ENCODE measurements around the gene GREB1L.

GREB1L gene

DNA sequence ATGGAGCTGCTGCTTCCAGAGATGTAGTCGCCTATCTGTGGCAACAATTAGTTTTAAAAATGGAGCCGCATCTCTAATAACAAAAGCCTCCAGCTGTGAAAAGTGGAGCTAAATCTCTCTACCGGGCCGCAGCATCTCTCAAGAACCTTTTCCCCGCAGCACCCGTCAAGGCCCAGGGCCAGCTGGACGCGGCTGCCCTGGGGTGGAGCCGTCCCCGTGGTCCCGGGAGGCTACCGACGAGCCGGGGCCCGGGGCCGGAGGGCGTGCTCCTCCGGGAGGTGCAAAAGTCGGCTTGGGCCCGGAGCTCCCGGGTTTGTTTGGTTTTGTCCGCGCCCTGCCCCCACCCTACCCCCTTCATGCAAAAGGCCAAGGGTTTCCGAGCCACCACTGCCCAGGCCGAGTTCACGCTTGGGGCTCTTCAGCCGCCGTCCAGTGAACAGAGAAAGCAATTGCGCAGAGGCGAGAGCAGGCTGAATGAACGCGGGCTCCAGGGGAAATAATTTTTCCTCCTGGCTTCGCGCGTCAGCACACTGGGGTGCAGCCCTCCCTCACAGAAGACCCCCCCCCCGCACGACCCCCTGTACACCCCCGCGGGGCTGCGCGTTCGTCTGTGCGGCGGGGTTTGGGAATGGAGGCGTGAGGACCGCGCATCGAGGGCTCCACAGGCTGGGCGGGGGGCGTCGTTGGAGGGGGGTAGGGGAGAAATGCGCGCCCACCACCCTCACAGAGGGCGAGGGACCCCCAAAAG, 557 bp upstream of the GREB1L start:
- peak overlapping the region in 4 of 7 experiments; percentile 41 to 60 (median 46) for H3K4me3 ChIP-seq (ENCODE audit: control insufficient read depth in 1 of 7, extremely low read depth in 1 of 7, insufficient read depth in 4 of 7, low read depth in 2 of 7, low read length in 6 of 7)
- no peaks in the 10 kb centered on the region for H3K36me3 ChIP-seq (ENCODE audit: control insufficient read depth in 4 of 4, insufficient read depth in 4 of 4, low read length in 3 of 4)
- no peaks in the 10 kb centered on the region for H3K9me3 ChIP-seq (ENCODE audit: control extremely low read depth in 1 of 5, control insufficient read depth in 4 of 5, insufficient read depth in 2 of 5, low read depth in 1 of 5, low read length in 4 of 5)
- peaks cover 16 to 71% (median 33%) of the 10 kb centered on the region in 5 experiments for H3K27me3 ChIP-seq (replicated peaks in 2 of 5; ENCODE audit: control insufficient read depth in 4 of 5, insufficient read depth in 5 of 5, low read length in 4 of 5)
- ChIA-PET POLR2A (no interaction called here), CTCF (no interaction called here)
- 3% methylated on average over 37 of the region's 54 CpGs for WGBS (ENCODE audit: insufficient coverage)
- H3K4me1 ChIP-seq (ENCODE audit: control extremely low read depth in 1 of 4, control insufficient read depth in 4 of 4, insufficient read depth in 4 of 4, low read length in 3 of 4), result peaks cover 0 to 18% (median 15%) of the 10 kb centered on the region in 4 experiments
- DNase-seq, result peak in 1 of 3 donors; percentile 10
- H3K27ac ChIP-seq (ENCODE audit: insufficient read depth in 1 of 2, low read depth in 1 of 2, low read length in 2 of 2, poor library complexity in 1 of 2, severe bottlenecking in 2 of 2), result no peak overlapping the region

DNA sequence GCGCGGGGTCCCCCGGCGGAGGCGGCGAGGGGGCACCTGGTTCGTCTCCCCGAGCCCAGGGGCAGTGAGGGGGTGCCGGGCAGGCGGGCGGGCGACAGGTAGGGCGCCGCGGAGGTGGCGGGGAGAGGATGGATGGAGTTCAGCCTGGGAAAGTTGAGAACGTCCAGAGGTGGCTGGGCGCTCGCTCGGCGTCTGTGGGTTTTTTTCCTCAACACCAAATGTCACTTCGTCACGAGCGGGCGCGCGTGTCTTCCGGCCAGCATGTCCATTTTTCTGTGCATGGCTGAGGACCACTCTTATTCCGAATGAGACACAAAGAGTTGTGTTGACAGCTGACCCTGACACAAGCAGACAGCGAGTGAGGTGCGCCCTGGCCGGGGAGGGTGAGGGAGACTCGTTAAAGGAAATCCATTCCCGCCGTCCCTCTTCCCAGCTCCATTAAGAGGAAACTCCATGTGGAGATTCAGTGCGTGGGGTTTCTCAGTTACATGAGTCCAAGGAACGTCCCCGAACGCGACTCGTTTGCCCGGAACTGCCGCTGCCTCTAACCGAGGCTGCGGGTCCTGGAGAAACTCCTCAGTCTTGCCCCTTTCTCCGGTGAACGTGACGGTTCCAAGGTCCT, 859 bp downstream of the GREB1L start:
- peak overlapping the region in 6 of 7 experiments; percentile 28 to 67 (median 56) for H3K4me3 ChIP-seq (ENCODE audit: control insufficient read depth in 1 of 7, extremely low read depth in 1 of 7, insufficient read depth in 4 of 7, low read depth in 2 of 7, low read length in 6 of 7)
- peaks cover 0 to 18% (median 15%) of the 10 kb centered on the region in 4 experiments for H3K4me1 ChIP-seq (ENCODE audit: control extremely low read depth in 1 of 4, control insufficient read depth in 4 of 4, insufficient read depth in 4 of 4, low read length in 3 of 4)
- WGBS (ENCODE audit: insufficient coverage), result 1% methylated on average over 48 of the region's 48 CpGs
- peak in 2 of 3 donors; percentile 10 to 17 for DNase-seq
- POLR2A ChIA-PET, result interaction anchor here (0.6 kb wide), 1 partner anchor 269 kb away, joined by 3 read pairs; no protein-coding TSS in a partner anchor
- CTCF ChIA-PET, result no interaction called here
- peaks cover 20 to 76% (median 37%) of the 10 kb centered on the region in 5 experiments for H3K27me3 ChIP-seq (replicated peaks in 2 of 5; ENCODE audit: control insufficient read depth in 4 of 5, insufficient read depth in 5 of 5, low read length in 4 of 5)
- H3K36me3 ChIP-seq (ENCODE audit: control insufficient read depth in 4 of 4, insufficient read depth in 4 of 4, low read length in 3 of 4), result no peaks in the 10 kb centered on the region
- no peaks in the 10 kb centered on the region for H3K9me3 ChIP-seq (ENCODE audit: control extremely low read depth in 1 of 5, control insufficient read depth in 4 of 5, insufficient read depth in 2 of 5, low read depth in 1 of 5, low read length in 4 of 5)
- no peak overlapping the region for H3K27ac ChIP-seq (ENCODE audit: insufficient read depth in 1 of 2, low read depth in 1 of 2, low read length in 2 of 2, poor library complexity in 1 of 2, severe bottlenecking in 2 of 2)

DNA sequence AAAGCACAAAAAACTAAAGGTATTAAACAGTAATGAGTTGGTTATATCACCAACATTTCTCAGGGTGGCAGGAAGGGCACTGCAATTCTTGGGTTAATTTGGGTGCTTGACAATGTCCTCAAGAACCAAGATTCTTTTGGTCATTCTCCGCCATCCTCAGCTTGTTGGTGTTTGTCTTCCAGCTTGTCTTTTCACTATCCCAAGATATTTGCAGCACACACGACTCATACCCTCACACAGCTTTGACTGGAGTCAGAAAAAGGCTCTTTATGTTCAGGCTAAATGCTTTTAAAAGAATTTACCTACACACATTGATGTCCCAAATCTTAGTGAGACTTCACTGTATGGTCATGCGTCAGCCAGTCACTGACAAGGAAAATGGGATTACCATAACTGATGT, 12.5 kb downstream of the GREB1L start:
- no peaks in the 10 kb centered on the region for H3K9me3 ChIP-seq (ENCODE audit: control extremely low read depth in 1 of 5, control insufficient read depth in 4 of 5, insufficient read depth in 2 of 5, low read depth in 1 of 5, low read length in 4 of 5)
- ChIA-PET CTCF (interaction anchor here (1.5 kb wide), 1 partner anchor 8 kb away, joined by 3 read pairs; no protein-coding TSS in a partner anchor), POLR2A (no interaction called here)
- H3K27ac ChIP-seq (ENCODE audit: insufficient read depth in 1 of 2, low read depth in 1 of 2, low read length in 2 of 2, poor library complexity in 1 of 2, severe bottlenecking in 2 of 2), result no peak overlapping the region
- H3K4me3 ChIP-seq (ENCODE audit: control insufficient read depth in 1 of 7, extremely low read depth in 1 of 7, insufficient read depth in 4 of 7, low read depth in 2 of 7, low read length in 6 of 7), result no peak overlapping the region
- no peaks in the 10 kb centered on the region for H3K36me3 ChIP-seq (ENCODE audit: control insufficient read depth in 4 of 4, insufficient read depth in 4 of 4, low read length in 3 of 4)
- no peak for DNase-seq
- H3K4me1 ChIP-seq (ENCODE audit: control extremely low read depth in 1 of 4, control insufficient read depth in 4 of 4, insufficient read depth in 4 of 4, low read length in 3 of 4), result no peaks in the 10 kb centered on the region
- H3K27me3 ChIP-seq (replicated peaks in 2 of 5; ENCODE audit: control insufficient read depth in 4 of 5, insufficient read depth in 5 of 5, low read length in 4 of 5), result peaks cover 0 to 16% (median 2%) of the 10 kb centered on the region in 5 experiments
- 96% methylated on average over 3 of the region's 3 CpGs for WGBS (ENCODE audit: insufficient coverage)

DNA sequence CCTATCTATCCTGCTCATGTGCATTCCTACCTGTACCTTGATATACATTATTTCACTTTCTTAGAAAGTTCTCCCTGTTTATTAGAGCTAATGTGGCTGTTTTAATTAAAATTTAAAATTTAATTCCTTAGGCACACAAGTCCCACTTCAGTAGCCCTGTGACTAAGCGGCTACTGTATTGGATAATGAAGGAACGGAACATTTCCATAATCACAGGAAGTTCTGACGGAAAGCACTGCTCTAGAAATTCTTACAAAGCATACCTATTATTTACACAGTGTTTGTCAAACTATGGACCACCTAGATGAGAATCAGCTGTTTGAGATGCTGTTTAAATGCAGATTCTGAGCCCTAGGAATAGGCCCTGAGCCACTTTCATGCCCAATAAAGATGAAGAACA, 13.2 kb downstream of the GREB1L start:
- H3K4me1 ChIP-seq (ENCODE audit: control extremely low read depth in 1 of 4, control insufficient read depth in 4 of 4, insufficient read depth in 4 of 4, low read length in 3 of 4), result no peaks in the 10 kb centered on the region
- ChIA-PET CTCF (interaction anchor here (1.5 kb wide), 1 partner anchor 9 kb away, joined by 3 read pairs; no protein-coding TSS in a partner anchor), POLR2A (no interaction called here)
- DNase-seq, result no peak
- H3K27ac ChIP-seq (ENCODE audit: insufficient read depth in 1 of 2, low read depth in 1 of 2, low read length in 2 of 2, poor library complexity in 1 of 2, severe bottlenecking in 2 of 2), result no peak overlapping the region
- no CpG with 5 or more reads among the region's 3 CpGs for WGBS (ENCODE audit: insufficient coverage)
- no peak overlapping the region for H3K4me3 ChIP-seq (ENCODE audit: control insufficient read depth in 1 of 7, extremely low read depth in 1 of 7, insufficient read depth in 4 of 7, low read depth in 2 of 7, low read length in 6 of 7)
- no peaks in the 10 kb centered on the region for H3K9me3 ChIP-seq (ENCODE audit: control extremely low read depth in 1 of 5, control insufficient read depth in 4 of 5, insufficient read depth in 2 of 5, low read depth in 1 of 5, low read length in 4 of 5)
- H3K27me3 ChIP-seq (replicated peaks in 2 of 5; ENCODE audit: control insufficient read depth in 4 of 5, insufficient read depth in 5 of 5, low read length in 4 of 5), result peaks cover 0 to 16% (median 2%) of the 10 kb centered on the region in 5 experiments
- no peaks in the 10 kb centered on the region for H3K36me3 ChIP-seq (ENCODE audit: control insufficient read depth in 4 of 4, insufficient read depth in 4 of 4, low read length in 3 of 4)

DNA sequence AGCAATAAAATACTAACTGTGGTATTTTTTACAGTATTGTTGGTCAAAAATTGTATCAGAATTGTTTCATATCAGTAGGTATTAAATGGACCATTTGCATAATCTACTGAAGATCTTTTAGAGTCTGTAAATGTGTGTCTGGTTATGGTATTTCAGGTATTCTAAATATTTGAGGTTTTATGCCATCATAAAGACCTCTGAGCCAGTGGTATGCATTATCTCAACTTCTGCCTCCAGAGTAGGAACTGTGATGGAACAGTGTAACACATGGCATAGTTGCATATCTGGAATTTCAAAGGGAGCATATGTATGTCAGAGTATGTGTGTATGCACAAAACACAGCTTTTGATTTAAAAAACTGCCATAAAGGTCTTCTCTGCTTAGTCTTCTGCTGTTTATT, 15.4 kb downstream of the GREB1L start:
- Histone ChIP-seq H3K27me3 (replicated peaks in 2 of 5; ENCODE audit: control insufficient read depth in 4 of 5, insufficient read depth in 5 of 5, low read length in 4 of 5) (peaks cover 0 to 18% (median 5%) of the 10 kb centered on the region in 5 experiments), H3K36me3 (ENCODE audit: control insufficient read depth in 4 of 4, insufficient read depth in 4 of 4, low read length in 3 of 4) (no peaks in the 10 kb centered on the region), H3K27ac (ENCODE audit: insufficient read depth in 1 of 2, low read depth in 1 of 2, low read length in 2 of 2, poor library complexity in 1 of 2, severe bottlenecking in 2 of 2) (no peak overlapping the region), H3K9me3 (ENCODE audit: control extremely low read depth in 1 of 5, control insufficient read depth in 4 of 5, insufficient read depth in 2 of 5, low read depth in 1 of 5, low read length in 4 of 5) (no peaks in the 10 kb centered on the region), H3K4me1 (ENCODE audit: control extremely low read depth in 1 of 4, control insufficient read depth in 4 of 4, insufficient read depth in 4 of 4, low read length in 3 of 4) (no peaks in the 10 kb centered on the region), H3K4me3 (ENCODE audit: control insufficient read depth in 1 of 7, extremely low read depth in 1 of 7, insufficient read depth in 4 of 7, low read depth in 2 of 7, low read length in 6 of 7) (no peak overlapping the region)
- no peak for DNase-seq
- POLR2A ChIA-PET, result no interaction called here
- CTCF ChIA-PET, result no interaction called here

DNA sequence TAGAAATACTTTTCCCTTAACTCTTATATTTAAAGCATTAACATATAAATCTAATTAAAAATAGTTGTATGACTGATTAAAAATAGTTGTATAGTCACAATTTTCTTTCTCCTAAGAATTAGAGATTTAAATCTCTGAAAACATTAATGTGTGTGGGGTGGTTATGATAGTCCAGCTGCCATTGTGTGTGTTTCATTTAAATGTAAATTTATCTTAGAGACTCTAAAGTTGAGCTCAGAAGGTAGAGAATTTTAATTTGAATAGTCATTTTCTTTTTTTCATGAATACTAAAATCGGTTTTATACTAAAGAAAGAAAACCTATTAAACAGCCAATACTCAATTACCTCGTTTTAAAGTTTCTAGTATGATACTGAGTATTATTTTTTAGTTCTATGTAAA, 18.6 kb downstream of the GREB1L start:
- DNase-seq, result no peak
- WGBS (ENCODE audit: insufficient coverage), result no CpG with 5 or more reads among the region's 2 CpGs
- ChIA-PET CTCF (no interaction called here), POLR2A (no interaction called here)
- no peaks in the 10 kb centered on the region for H3K9me3 ChIP-seq (ENCODE audit: control extremely low read depth in 1 of 5, control insufficient read depth in 4 of 5, insufficient read depth in 2 of 5, low read depth in 1 of 5, low read length in 4 of 5)
- no peaks in the 10 kb centered on the region for H3K4me1 ChIP-seq (ENCODE audit: control extremely low read depth in 1 of 4, control insufficient read depth in 4 of 4, insufficient read depth in 4 of 4, low read length in 3 of 4)
- H3K27ac ChIP-seq (ENCODE audit: insufficient read depth in 1 of 2, low read depth in 1 of 2, low read length in 2 of 2, poor library complexity in 1 of 2, severe bottlenecking in 2 of 2), result no peak overlapping the region
- H3K36me3 ChIP-seq (ENCODE audit: control insufficient read depth in 4 of 4, insufficient read depth in 4 of 4, low read length in 3 of 4), result no peaks in the 10 kb centered on the region
- H3K27me3 ChIP-seq (replicated peaks in 2 of 5; ENCODE audit: control insufficient read depth in 4 of 5, insufficient read depth in 5 of 5, low read length in 4 of 5), result peaks cover 0 to 16% (median 5%) of the 10 kb centered on the region in 5 experiments
- H3K4me3 ChIP-seq (ENCODE audit: control insufficient read depth in 1 of 7, extremely low read depth in 1 of 7, insufficient read depth in 4 of 7, low read depth in 2 of 7, low read length in 6 of 7), result no peak overlapping the region

DNA sequence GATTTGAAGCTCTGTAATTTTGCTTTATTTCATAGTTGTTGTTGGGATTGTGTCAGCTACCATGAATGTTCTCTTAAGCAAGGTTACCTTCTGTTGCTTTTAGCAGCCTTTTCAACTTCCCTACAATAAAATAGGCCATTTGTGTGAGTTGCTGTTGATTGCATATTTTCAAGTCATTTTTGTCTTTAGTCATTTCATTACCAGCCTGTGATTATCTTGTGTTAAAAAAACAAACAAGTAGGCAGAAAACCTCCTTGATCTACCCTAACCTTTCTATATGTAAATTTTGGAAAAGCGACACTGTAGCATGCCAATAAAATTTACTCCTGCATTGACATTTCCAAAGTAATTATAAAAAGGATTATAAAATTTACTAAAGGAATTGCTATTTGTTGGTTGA, 19.3 kb downstream of the GREB1L start:
- H3K27ac ChIP-seq (ENCODE audit: insufficient read depth in 1 of 2, low read depth in 1 of 2, low read length in 2 of 2, poor library complexity in 1 of 2, severe bottlenecking in 2 of 2), result no peak overlapping the region
- DNase-seq, result no peak
- H3K9me3 ChIP-seq (ENCODE audit: control extremely low read depth in 1 of 5, control insufficient read depth in 4 of 5, insufficient read depth in 2 of 5, low read depth in 1 of 5, low read length in 4 of 5), result no peaks in the 10 kb centered on the region
- H3K27me3 ChIP-seq (replicated peaks in 2 of 5; ENCODE audit: control insufficient read depth in 4 of 5, insufficient read depth in 5 of 5, low read length in 4 of 5), result peaks cover 0 to 16% (median 5%) of the 10 kb centered on the region in 5 experiments
- ChIA-PET POLR2A (no interaction called here), CTCF (no interaction called here)
- no CpG with 5 or more reads among the region's 1 CpG for WGBS (ENCODE audit: insufficient coverage)
- H3K36me3 ChIP-seq (ENCODE audit: control insufficient read depth in 4 of 4, insufficient read depth in 4 of 4, low read length in 3 of 4), result no peaks in the 10 kb centered on the region
- no peaks in the 10 kb centered on the region for H3K4me1 ChIP-seq (ENCODE audit: control extremely low read depth in 1 of 4, control insufficient read depth in 4 of 4, insufficient read depth in 4 of 4, low read length in 3 of 4)
- H3K4me3 ChIP-seq (ENCODE audit: control insufficient read depth in 1 of 7, extremely low read depth in 1 of 7, insufficient read depth in 4 of 7, low read depth in 2 of 7, low read length in 6 of 7), result no peak overlapping the region
